ENCODE results near the gene HSBP1L1. TPM values are rescaled to one million over a fixed set of nuclear protein-coding genes. Genes with fewer than 3 reads are reported as not detected.

HSBP1L1 gene
- total and polyA plus RNA-seq, 2 of the 8 experiments (the other 6 are each of a cell fraction or from before 2014, with no cell fraction given): 1.0 to 1.3 TPM

- Histone ChIP-seq H4K5ac (ENCODE audit: insufficient read length, low read depth, low read length) (no peak overlapping the region), H2BK120ac (replicated peaks; ENCODE audit: low read depth, low read length) (no peak overlapping the region), H2AFZ (ENCODE audit: low read length) (no peak overlapping the region), H4K8ac (ENCODE audit: extremely low read depth, insufficient read depth, low read length) (no peak overlapping the region), H3K56ac (replicated peaks; ENCODE audit: insufficient read length, low read depth, low read length) (no peak overlapping the region), H3K27ac (ENCODE audit: low read depth, low read length) (no peak overlapping the region), H2BK12ac (ENCODE audit: low read depth, low read length) (no peak overlapping the region), H3K23me2 (ENCODE audit: low read depth, low read length) (no peaks in the 10 kb centered on the region), H3K9ac (replicated peaks in 1 of 4; ENCODE audit: extremely low read depth in 1 of 4, low read depth in 3 of 4, low read length in 3 of 4) (no peak overlapping the region), H3K14ac (ENCODE audit: insufficient read length) (no peak overlapping the region), H2AK5ac (ENCODE audit: low read depth, low read length) (no peak overlapping the region), H3K36me3 (ENCODE audit: control insufficient read depth in 2 of 4, insufficient read depth in 4 of 4, low read length in 3 of 4) (no peaks in the 10 kb centered on the region; a peak in 1 of 8 replicates), H3K23ac (ENCODE audit: insufficient read length) (no peak overlapping the region), H3K4me2 (ENCODE audit: insufficient read depth in 1 of 2, low read depth in 2 of 2, low read length in 2 of 2) (no peak overlapping the region), H2BK5ac (ENCODE audit: low read depth, low read length) (no peak overlapping the region), H2BK20ac (ENCODE audit: low read length) (no peak overlapping the region), H3K4me3 (ENCODE audit: extremely low read depth in 1 of 4, insufficient read depth in 2 of 4, low read depth in 3 of 4, low read length in 4 of 4) (no peak overlapping the region), H3K18ac (ENCODE audit: extremely low read depth, low read length) (no peak overlapping the region), H3K27me3 (replicated peaks in 1 of 4; ENCODE audit: control insufficient read depth in 3 of 4, extremely low read depth in 1 of 4, insufficient read depth in 3 of 4, low read length in 3 of 4) (no peaks in the 10 kb centered on the region; a peak in 1 of 7 replicates), H3K79me2 (ENCODE audit: control insufficient read depth in 1 of 2, insufficient read depth in 2 of 2, low read length in 2 of 2) (peaks cover 0 to 3% of the 10 kb centered on the region in 2 experiments; a peak in 2 of 4 replicates), H3K9me3 (ENCODE audit: insufficient read depth in 2 of 2, low read depth in 1 of 2, low read length in 1 of 2) (no peaks in the 10 kb centered on the region), H2BK15ac (ENCODE audit: low read length) (no peak overlapping the region), H3K4me1 (replicated peaks in 1 of 4; ENCODE audit: control insufficient read depth in 3 of 4, insufficient read depth in 4 of 4, low read length in 3 of 4) (peaks cover 0 to 13% (median 8%) of the 10 kb centered on the region in 4 experiments; a peak in 4 of 7 replicates), H3K79me1 (ENCODE audit: low read depth, low read length) (peaks cover 5% of the 10 kb centered on the region), H4K20me1 (replicated peaks in 1 of 2; ENCODE audit: control insufficient read depth in 1 of 2, insufficient read depth in 2 of 2, low read length in 2 of 2) (peaks cover 5 to 17% of the 10 kb centered on the region in 2 experiments), H4K91ac (replicated peaks; ENCODE audit: insufficient read length, low read length) (no peak overlapping the region), H3K4ac (replicated peaks; ENCODE audit: insufficient read length, low read depth, low read length) (no peak overlapping the region)
- 92% methylated on average over 7 of the region's 7 CpGs; no CpG with 5 or more reads in 1 of the 2 experiments for WGBS, 2 experiments (ENCODE audit: extremely low coverage in 1 of 2, insufficient coverage in 1 of 2, insufficient read length in 1 of 2, insufficient replicate concordance in 2 of 2, low coverage in 1 of 2, low lambda C conversion rate in 2 of 2, missing lambda C conversion rate in 1 of 2)
- ChIA-PET POLR2A (ENCODE audit: partially characterized antibody) (interaction anchor here (1.6 to 1.7 kb wide), 2 partner anchors 10 to 26 kb away, joined by 3 to 4 read pairs; no protein-coding TSS in a partner anchor), CTCF (ENCODE audit: partially characterized antibody) (interaction anchor here (0.8 to 1.2 kb wide), 2 partner anchors 8 to 11 kb away, joined by 3 to 4 read pairs; no protein-coding TSS in a partner anchor)
- DNase-seq (ENCODE audit: low read depth in 1 of 2, low spot score in 2 of 2): no peak
- no peak for FAIRE-seq
- TF ChIP-seq TAF7 (optimal IDR thresholded peaks at IDR 0.05; ENCODE audit: borderline replicate concordance, low read depth, low read length) (no peak), HDAC2 (IDR thresholded peaks at IDR 0.05; ENCODE audit: borderline replicate concordance in 1 of 2, low read depth in 2 of 2, low read length in 2 of 2) (no peak), ATF2 (IDR thresholded peaks at IDR 0.05; ENCODE audit: low read length) (no peak), EP300 (IDR thresholded peaks at IDR 0.05; ENCODE audit: borderline replicate concordance in 1 of 2, low read depth in 2 of 2, low read length in 2 of 2) (no peak), SAP30 (IDR thresholded peaks at IDR 0.05; ENCODE audit: insufficient read depth, insufficient replicate concordance, low read length) (no peak), USF2 (IDR thresholded peaks at IDR 0.05; ENCODE audit: low read length) (no peak), POLR2A (IDR thresholded peaks at IDR 0.05; ENCODE audit: control extremely low read depth in 1 of 2, low read depth in 2 of 2, low read length in 2 of 2) (no peak), RFX5 (IDR thresholded peaks at IDR 0.05; ENCODE audit: borderline replicate concordance, low read depth, low read length) (no peak), ZNF274 (IDR thresholded peaks at IDR 0.05; ENCODE audit: borderline replicate concordance, extremely low read depth, low read length) (no peak)
These were observed 22.2 kb upstream of the HSBP1L1 start for GRCh38 chr18:79942211-79942610.
